GM12801 (cell line): Measurements from ENCODE around the gene TCEA2.

ENCODE experiments used
- TF ChIP-seq, protein P1 (sequence below): IDR thresholded peaks from one replicate; pipeline ENCODE4 v1.5.1; 2011; ENCODE audit warnings: control low read depth; ENCODE audit not compliant: insufficient read length; ENCODE audit errors: extremely low read depth

TCEA2 gene

DNA sequence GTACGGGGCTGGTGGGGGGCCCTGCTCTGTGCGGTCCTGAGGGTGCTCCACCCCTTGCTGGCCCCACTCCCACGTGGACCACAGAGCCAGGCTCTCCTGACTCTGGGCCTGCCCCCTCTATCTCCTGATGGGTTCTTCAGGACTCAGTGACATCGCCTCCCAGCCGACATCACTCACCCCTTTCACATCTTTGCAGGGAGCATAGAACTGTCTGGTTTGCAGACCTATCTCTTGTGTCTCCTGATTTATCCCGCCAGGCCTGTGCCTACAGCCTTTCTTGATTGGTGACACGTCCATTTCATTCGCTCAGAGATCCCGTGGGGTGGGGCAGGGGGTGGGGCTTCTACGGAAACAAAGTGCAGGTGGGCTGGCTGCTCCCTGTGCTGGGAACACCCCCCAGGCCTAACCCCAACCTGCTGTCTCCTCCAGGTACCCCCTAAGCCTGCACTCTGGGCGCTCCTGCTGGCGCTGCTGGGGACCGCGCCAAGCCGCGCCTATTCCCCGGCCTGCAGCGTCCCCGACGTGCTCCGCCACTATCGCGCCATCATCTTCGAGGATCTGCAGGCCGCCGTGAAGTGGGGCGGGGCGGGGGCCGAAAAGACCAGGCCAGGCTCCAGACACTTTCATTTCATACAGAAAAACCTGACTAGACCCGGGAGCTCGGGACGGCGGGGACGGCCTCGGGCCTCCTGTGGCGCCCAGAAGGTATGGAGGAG lies 25.3 kb upstream of the TCEA2 start:
- TF ChIP-seq, protein P1, sequence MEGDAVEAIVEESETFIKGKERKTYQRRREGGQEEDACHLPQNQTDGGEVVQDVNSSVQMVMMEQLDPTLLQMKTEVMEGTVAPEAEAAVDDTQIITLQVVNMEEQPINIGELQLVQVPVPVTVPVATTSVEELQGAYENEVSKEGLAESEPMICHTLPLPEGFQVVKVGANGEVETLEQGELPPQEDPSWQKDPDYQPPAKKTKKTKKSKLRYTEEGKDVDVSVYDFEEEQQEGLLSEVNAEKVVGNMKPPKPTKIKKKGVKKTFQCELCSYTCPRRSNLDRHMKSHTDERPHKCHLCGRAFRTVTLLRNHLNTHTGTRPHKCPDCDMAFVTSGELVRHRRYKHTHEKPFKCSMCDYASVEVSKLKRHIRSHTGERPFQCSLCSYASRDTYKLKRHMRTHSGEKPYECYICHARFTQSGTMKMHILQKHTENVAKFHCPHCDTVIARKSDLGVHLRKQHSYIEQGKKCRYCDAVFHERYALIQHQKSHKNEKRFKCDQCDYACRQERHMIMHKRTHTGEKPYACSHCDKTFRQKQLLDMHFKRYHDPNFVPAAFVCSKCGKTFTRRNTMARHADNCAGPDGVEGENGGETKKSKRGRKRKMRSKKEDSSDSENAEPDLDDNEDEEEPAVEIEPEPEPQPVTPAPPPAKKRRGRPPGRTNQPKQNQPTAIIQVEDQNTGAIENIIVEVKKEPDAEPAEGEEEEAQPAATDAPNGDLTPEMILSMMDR, result no peak

DNA sequence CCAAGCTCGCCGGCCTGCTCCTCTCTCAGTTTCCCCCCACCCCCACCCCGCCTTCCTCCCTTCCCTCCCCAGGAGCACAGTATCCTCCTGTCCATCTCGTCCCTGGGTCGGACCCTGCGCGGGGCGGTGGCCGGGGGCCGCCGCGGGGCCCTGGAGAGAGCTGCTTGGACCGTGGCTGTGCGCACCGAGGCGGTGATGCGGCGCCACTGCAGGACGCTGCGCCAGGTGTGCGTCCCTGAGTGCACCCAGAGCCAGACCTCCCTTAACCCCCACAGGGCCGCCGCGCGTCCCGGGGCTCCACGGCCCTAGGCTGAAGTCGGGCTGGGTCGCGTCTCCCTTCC lies 24.8 kb upstream of the TCEA2 start:
- TF ChIP-seq, protein P1, result no peak

DNA sequence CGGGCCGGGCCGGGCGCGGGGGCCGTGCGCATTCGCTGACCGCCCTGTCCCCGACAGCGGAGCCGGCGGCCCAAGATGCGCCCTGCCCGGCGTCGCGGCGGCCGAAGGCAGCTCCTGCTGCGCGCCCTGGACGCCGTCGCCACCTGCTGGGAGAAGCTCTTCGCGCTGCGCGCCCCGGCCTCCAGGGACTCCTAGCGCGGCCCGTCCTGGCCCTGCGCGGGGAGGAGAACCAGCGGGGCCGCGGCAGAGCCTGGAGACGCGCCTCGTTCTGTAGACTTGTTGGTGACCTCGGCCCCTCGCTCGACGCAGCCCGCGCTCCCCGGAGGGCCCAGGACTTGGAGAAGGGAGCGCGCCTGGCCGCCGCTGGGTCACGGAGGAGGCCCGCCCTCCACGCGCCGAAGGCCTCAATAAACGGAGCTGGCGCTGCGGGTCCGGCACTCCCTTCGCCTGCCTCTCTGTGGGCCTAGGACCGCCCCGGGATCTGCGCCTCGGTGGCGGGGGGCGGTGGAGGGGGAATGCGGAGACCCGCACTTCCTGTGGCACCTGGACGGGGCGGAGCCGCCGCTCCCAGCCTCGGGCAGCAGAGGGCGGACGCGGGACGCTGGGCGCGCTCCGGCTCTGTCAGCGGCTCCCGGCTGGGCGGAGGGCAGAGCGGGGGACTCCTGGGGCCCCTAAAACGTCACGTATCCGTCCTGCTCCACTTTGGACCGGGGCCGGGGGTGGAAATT lies 24.3 kb upstream of the TCEA2 start:
- TF ChIP-seq, protein P1, result no peak

DNA sequence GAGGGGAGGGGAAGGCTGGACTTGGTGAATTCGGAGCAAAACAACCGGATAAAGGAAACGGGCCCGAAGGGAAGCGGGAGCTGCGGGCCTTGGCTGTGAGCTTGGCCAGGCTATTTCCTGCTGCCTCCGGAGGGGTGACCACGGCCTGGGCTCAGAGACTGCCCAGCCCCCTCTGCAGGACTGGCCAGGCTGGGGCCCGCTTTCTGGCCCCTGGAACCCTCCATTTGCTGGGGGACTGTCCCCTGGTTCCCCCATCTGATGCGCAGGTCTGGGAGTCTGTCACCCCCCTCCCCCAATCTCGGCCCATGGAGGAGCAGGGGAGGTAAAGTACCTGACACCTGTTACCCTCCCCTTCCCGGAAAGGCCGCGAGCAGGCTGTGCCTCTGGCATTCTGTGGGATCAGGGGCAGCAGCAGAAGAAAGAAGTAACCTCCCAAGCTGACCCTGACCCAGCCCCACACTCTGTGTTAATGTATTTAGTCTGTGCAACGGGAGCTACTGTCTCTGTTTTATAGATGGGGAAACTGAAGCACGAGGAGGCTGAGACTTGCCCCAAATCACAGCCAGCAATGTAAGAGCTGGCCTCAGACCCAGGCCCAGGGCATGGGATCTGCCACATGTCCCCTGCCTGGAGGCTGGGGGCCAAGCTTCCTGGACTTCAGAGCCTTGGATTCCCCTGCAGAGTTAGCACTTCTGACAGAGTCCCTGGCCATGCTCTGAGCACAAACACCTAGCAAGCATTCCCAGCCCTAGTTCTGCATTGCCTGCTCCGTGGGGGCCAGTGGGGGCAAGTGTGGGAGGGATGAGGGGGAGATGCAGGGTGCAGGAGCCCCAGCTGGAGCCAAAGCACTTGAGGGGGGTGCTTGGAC lies 23.5 kb upstream of the TCEA2 start:
- TF ChIP-seq, protein P1, result no peak

DNA sequence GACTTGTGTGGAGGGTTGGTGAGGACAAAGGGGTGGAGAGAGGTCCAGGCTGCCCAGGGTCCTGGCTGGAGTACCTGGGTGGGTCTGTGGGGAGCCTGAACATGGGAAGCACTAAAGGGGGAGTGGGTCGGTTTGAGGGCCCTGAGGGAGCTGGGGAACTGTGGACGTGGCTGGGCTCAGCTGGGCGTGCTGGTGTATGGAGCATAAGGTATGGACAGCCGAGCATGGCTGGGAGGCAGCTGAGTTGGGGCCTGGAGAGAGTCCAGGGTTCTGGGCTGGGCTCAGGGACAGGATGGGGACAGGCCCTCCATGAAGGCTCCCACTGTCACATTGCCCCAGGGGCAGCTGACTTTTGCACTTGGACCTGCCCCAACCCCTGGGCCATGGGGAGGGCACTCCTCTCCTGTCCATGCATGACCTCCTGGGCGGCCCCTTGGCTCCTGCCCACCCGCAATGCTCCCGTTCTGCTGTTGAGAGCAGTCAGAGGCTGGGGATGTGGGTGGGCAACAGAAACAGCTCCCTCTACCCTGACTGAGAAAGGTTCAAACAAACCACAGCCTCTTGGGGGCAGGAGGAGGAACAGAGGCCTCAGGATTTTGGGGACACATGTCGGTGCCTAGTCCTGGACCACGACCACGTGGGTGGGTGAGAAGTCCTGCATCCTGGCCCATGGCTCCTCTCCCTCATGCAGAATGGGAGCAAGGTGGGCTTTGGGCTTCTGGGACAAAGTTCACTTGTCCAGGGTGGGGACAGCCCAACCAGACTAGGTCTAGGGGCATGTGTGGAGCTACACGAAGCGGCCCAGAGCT lies 22.6 kb upstream of the TCEA2 start:
- TF ChIP-seq, protein P1, result no peak

DNA sequence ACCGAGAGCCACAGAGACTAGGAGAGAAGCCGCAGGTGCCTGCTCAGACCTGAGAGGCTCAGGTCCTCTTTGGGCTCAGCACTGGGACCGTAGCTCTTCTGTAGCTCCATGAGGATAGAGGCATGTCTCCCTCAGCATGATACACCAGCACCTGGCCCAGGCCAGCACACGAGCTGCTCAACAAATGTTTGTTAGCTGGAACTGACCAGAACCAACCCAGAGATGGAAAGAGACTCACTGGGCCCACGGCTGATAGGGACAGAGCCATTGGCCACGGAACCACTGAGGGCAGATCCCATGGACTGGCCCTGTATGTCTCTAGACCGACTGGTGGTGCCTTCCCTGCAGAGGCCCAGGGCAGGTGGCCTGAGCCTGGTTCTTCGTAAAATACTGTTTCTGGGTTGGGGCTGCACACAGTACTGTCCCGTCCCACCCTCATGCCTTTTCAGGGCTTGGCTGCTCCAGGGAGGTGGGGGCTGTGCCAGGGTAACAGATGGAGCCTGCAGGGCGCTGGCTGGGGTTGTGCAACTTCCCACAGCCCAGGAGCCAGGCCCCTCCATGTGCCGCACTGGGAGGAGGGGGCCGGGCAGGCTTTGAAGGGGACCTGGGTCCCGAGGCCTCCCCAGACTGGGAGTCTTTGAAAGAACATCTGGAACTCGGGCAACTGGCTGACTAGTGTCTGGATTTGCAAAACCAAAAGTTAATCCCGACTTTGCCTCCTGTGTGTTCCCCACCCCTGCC lies 21.8 kb upstream of the TCEA2 start:
- TF ChIP-seq, protein P1, result no peak
